ENCODE measurements around the gene HOXA3. TPM values are rescaled to one million over a fixed set of nuclear protein-coding genes. Genes with fewer than 3 reads are reported as not detected.

HOXA3 gene
- total and polyA plus RNA-seq, 4 donors: 1.9 to 10.7 (median 6.3) TPM

DNA sequence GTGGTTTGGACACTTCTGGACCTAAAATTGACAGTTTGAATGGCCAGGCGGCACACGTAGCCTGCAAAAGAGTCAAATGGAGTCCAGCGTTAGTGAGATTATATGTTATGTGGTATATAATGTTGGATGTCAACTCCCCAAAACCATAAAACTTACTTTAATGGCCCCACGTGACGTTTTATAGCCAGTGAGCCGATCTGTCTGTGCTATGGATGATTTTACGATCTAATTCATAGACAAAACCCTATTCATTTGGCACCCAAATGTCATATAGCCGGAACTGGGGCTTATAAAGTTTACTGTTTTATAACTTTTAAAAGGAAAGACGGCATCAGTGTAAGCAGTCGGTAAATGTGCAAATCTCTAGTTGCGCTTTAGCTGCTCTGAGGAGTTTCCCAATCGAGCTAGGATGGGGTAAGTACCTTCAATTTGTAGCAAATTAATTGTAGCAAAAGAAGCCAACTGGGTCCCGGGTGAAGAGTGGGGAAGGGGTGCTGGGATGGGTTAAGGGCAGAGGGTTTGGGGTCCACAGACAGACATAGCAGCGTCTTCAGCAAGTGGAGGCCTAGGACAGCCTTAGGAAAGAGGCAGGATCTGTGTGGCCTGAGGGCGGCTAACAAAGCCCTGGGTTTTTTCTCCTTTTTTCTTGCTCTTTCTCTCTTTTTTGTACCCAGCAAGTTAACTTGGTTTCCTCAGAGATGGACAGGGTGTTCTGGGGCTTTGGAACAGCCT lies 12.1 kb downstream of the HOXA3 start:
- TF ChIP-seq CTCF (IDR thresholded peaks at IDR 0.05; ENCODE audit: control extremely low read depth, extremely low read depth): no peak
- Histone ChIP-seq H3K27ac (ENCODE audit: low read depth in 1 of 2, low read length in 1 of 2) (peak overlapping the region in 1 of 2 donors; percentile 87), H3K4me3 (peak overlapping the region; percentile 51), H3K9me3 (ENCODE audit: control insufficient read depth in 4 of 4, insufficient read depth in 3 of 4, low read length in 3 of 4) (no peaks in the 10 kb centered on the region), H3K4me1 (ENCODE audit: control insufficient read depth in 5 of 5, insufficient read depth in 5 of 5, low read length in 5 of 5) (peaks cover 0 to 57% (median 0%) of the 10 kb centered on the region in 5 donors), H3K9ac (ENCODE audit: insufficient read depth in 1 of 2, low read length in 2 of 2) (peak overlapping the region; percentile 82 to 100), H3K27me3 (ENCODE audit: control insufficient read depth in 3 of 3, insufficient read depth in 3 of 3, low read length in 2 of 3) (peaks cover 0 to 40% (median 11%) of the 10 kb centered on the region in 3 donors), H3K36me3 (ENCODE audit: control insufficient read depth in 4 of 4, insufficient read depth in 4 of 4, low read length in 4 of 4) (peaks cover 0 to 45% (median 11%) of the 10 kb centered on the region in 4 donors)
- DNase-seq: peak in 2 of 3 donors; percentile 29 to 78
- ATAC-seq (ENCODE audit: insufficient read depth, low FRiP score): no peak
- WGBS, 2 donors: 45 to 64% methylated on average over 15 of the region's 15 CpGs

DNA sequence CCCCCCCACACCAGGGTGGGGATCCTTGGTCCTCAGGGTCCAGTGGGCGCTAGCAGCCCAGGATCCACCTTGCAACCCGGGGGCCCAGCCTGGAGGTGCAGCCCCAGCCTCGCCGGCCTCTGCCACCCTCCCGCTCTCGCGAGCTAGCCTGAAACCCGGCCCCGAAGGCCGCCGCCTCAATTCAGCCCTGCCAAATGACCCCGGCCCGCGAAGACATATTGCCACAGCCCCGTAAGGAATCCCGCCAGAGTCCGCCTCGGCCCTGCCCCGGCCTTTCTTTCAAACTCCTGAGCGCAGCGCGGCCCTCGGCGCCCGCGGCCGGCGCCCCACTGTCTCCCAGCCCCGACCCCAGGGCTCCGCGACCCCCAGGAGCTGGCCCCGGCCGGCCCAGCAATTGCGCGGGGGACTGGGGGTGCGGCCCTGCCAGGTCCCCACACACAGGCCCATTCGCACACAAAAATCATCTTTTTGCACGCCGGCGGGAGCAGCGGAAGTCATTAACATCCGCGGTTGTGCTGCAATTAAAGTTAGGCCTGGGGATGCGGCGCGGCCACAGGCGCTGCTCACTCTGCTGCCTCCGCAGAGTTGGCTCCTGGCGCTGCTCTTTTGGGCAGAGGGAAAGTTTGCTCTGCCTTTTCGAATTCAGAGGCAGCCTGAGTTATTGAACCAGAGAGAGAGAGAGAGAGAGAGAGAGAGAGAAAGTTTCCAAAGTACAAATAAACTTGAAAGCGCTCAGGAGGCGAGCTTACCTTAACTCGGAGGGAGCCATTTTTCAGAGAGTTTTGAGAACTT lies 12.9 kb downstream of the HOXA3 start:
- Histone ChIP-seq H3K27ac (ENCODE audit: low read depth in 1 of 2, low read length in 1 of 2) (peak overlapping the region in 1 of 2 donors; percentile 87), H3K9ac (ENCODE audit: insufficient read depth in 1 of 2, low read length in 2 of 2) (peak overlapping the region; percentile 82 to 100), H3K4me3 (peak overlapping the region; percentile 51), H3K9me3 (ENCODE audit: control insufficient read depth in 4 of 4, insufficient read depth in 3 of 4, low read length in 3 of 4) (no peaks in the 10 kb centered on the region), H3K4me1 (ENCODE audit: control insufficient read depth in 5 of 5, insufficient read depth in 5 of 5, low read length in 5 of 5) (peaks cover 0 to 61% (median 0%) of the 10 kb centered on the region in 5 donors), H3K36me3 (ENCODE audit: control insufficient read depth in 4 of 4, insufficient read depth in 4 of 4, low read length in 4 of 4) (peaks cover 0 to 42% (median 12%) of the 10 kb centered on the region in 4 donors), H3K27me3 (ENCODE audit: control insufficient read depth in 3 of 3, insufficient read depth in 3 of 3, low read length in 2 of 3) (peaks cover 0 to 42% (median 11%) of the 10 kb centered on the region in 3 donors)
- peak; percentile 54 to 79 (median 61) for DNase-seq
- ATAC-seq (ENCODE audit: insufficient read depth, low FRiP score): no peak
- WGBS, 2 donors: 41 to 69% methylated on average over 52 to 53 of the region's 53 CpGs
- no peak for TF ChIP-seq CTCF (IDR thresholded peaks at IDR 0.05; ENCODE audit: control extremely low read depth, extremely low read depth)

DNA sequence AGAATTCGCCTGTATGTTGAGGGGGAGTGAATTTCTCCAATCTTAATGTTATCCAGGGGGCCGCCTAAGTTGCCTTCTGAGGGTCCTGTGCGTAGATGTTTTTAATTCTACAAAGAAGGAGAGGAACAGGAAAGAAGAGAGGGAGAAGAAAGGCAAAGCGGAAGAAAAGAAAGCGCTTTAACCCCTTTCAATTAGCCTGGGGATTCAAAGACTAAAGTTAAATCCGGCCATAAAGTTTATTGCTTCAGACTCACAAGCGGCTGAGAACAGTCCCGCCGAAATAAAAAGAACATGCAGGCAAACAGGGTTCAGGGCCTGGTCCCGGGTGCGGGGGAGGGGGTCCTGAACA lies 13.4 kb downstream of the HOXA3 start:
- peaks cover 0 to 62% (median 0%) of the 10 kb centered on the region in 5 donors for H3K4me1 ChIP-seq (ENCODE audit: control insufficient read depth in 5 of 5, insufficient read depth in 5 of 5, low read length in 5 of 5)
- DNase-seq (no peak), ATAC-seq (ENCODE audit: insufficient read depth, low FRiP score) (no peak)
- peaks cover 0 to 48% (median 11%) of the 10 kb centered on the region in 3 donors for H3K27me3 ChIP-seq (ENCODE audit: control insufficient read depth in 3 of 3, insufficient read depth in 3 of 3, low read length in 2 of 3)
- H3K36me3 ChIP-seq (ENCODE audit: control insufficient read depth in 4 of 4, insufficient read depth in 4 of 4, low read length in 4 of 4): peaks cover 0 to 39% (median 12%) of the 10 kb centered on the region in 4 donors
- peak overlapping the region; percentile 82 to 98 for H3K9ac ChIP-seq (ENCODE audit: insufficient read depth in 1 of 2, low read length in 2 of 2)
- TF ChIP-seq CTCF (IDR thresholded peaks at IDR 0.05; ENCODE audit: control extremely low read depth, extremely low read depth): no peak
- H3K4me3 ChIP-seq: no peak overlapping the region
- WGBS, 2 donors: 39 to 67% methylated on average over 11 of the region's 11 CpGs
- peak overlapping the region in 1 of 2 donors; percentile 87 for H3K27ac ChIP-seq (ENCODE audit: low read depth in 1 of 2, low read length in 1 of 2)
- no peaks in the 10 kb centered on the region for H3K9me3 ChIP-seq (ENCODE audit: control insufficient read depth in 4 of 4, insufficient read depth in 3 of 4, low read length in 3 of 4)

Measured in lung (tissue), 12 donors.